K562 (cell line): ENCODE data around the gene IGSF3. TPM values are rescaled to one million over a fixed set of nuclear protein-coding genes. Genes with fewer than 3 reads are reported as not detected.

ENCODE experiments used
- ATAC-seq: fragments of 200-7000 bp; cut with Tn5 transposase; 3 replicates; pipeline ENCODE4 v1.9.1; 2020; ENCODE audit warnings: moderate library complexity
- BruUV-seq: library from RNA; stranded (reverse); fragments of 400-500 nt; replicated peaks from 2 replicates; lab custom pipeline; 2021; lab: Mats Ljungman, UMichigan
- CTCF ChIA-PET: fragments of 300-600 bp; formaldehyde crosslinking; extraction: SDS; loops from one replicate; lab custom pipeline; 2021; ENCODE audit warnings: low intra/inter-chr PET ratio; lab: Yijun Ruan, JAX
- POLR2A ChIA-PET: fragments of 300-600, 350-650 bp; sonication (Branson Sonifier 250); formaldehyde crosslinking; extraction: SDS; loops from one replicate; lab custom pipeline; 2021; ENCODE audit warnings: antibody characterized with exemption, inconsistent platforms; lab: Yijun Ruan, JAX
- DNase-seq, 4 experiments: peaks; one replicate each; pipeline versions ENCODE4 v3.0.0 to v3.0.0-alpha.2; 2011 to 2018; ENCODE audit warnings: low spot score in 3 of 4, mixed read lengths in 3 of 4; ENCODE audit errors: extremely low read depth in 1 of 4
- FAIRE-seq: peaks from 2 replicates; lab custom pipeline; 2011; peaks lifted over from hg19 to GRCh38; lab: Jason Lieb, UNC
- H2AFZ ChIP-seq: 2 replicates; pipeline ENCODE4 v1.6.0; 2011; ENCODE audit warnings: low read depth, low read length, control low read depth, inconsistent platforms
- H3K27ac ChIP-seq: fragments of 200-600 bp; 3 replicates; pipeline ENCODE4 v1.8.0; 2011; ENCODE audit warnings: low read depth, mild to moderate bottlenecking, control low read depth, inconsistent platforms, low read length, moderate library complexity, mixed read lengths; ENCODE audit errors: extremely low read depth
- H3K27me3 ChIP-seq, 2 experiments: fragments of 300-600 bp in 1 of 2; 2 replicates in 1 of 2; 3 replicates in 1 of 2; pipeline versions ENCODE4 v1.6.0 to v1.8.0; 2011; ENCODE audit warnings: inconsistent platforms in 2 of 2, low read length in 2 of 2, mild to moderate bottlenecking in 1 of 2, mixed read lengths in 1 of 2, moderate library complexity in 1 of 2; ENCODE audit not compliant: control insufficient read depth in 2 of 2, insufficient read depth in 2 of 2
- H3K36me3 ChIP-seq: fragments of 300-600 bp; 3 replicates; pipeline ENCODE4 v1.8.0; 2011; ENCODE audit warnings: mild to moderate bottlenecking, low read length, inconsistent platforms; ENCODE audit not compliant: control insufficient read depth, insufficient read depth
- H3K4me1 ChIP-seq, 2 experiments: fragments of 200-600 bp in 1 of 2; replicated peaks in 1 of 2; 2 replicates in 1 of 2; 3 replicates in 1 of 2; pipeline versions ENCODE4 v1.5.1 to v1.8.0; 2011; ENCODE audit warnings: inconsistent platforms in 2 of 2, low read length in 2 of 2, mild to moderate bottlenecking in 1 of 2, mixed read lengths in 1 of 2, moderate library complexity in 1 of 2; ENCODE audit not compliant: control insufficient read depth in 2 of 2, insufficient read depth in 2 of 2
- H3K4me2 ChIP-seq: 2 replicates; pipeline ENCODE4 v1.6.1; 2011; ENCODE audit warnings: low read length, control low read depth, inconsistent platforms, mixed read lengths; ENCODE audit not compliant: insufficient read depth
- H3K4me3 ChIP-seq: fragments of 200-600 bp; sonication (generic), shearing (Covaris generic); 2 replicates; pipeline ENCODE4 v1.5.1; 2016; ENCODE audit warnings: control low read depth, inconsistent platforms
- H3K79me2 ChIP-seq: fragments of 200-600 bp; 3 replicates; pipeline ENCODE4 v1.8.0; 2011; ENCODE audit warnings: low read length, inconsistent platforms; ENCODE audit not compliant: control insufficient read depth, insufficient read depth
- H3K9ac ChIP-seq, 2 experiments: 2 replicates each; pipeline versions ENCODE4 v1.6.0 to v1.6.1; 2011; ENCODE audit warnings: low read depth in 2 of 2, low read length in 2 of 2, control low read depth in 1 of 2, inconsistent platforms in 1 of 2, mild to moderate bottlenecking in 1 of 2, mixed read lengths in 1 of 2; ENCODE audit not compliant: insufficient read depth in 1 of 2
- H3K9me1 ChIP-seq: one replicate; pipeline ENCODE4 v1.6.0; 2011; ENCODE audit warnings: inconsistent platforms, mild to moderate bottlenecking, low read length, moderate library complexity; ENCODE audit not compliant: control insufficient read depth, insufficient read depth
- H3K9me3 ChIP-seq: replicated peaks from 2 replicates; pipeline ENCODE4 v1.5.1; 2011; ENCODE audit warnings: low read depth, low read length, inconsistent platforms; ENCODE audit not compliant: control insufficient read depth, insufficient read depth
- H4K20me1 ChIP-seq: replicated peaks from 2 replicates; pipeline ENCODE4 v1.6.1; 2011; ENCODE audit warnings: low read length, inconsistent platforms, mixed read lengths; ENCODE audit not compliant: control insufficient read depth, insufficient read depth
- BRCA1 ChIP-seq, 2 experiments: fragments of 450-650 bp in 1 of 2; sonication (generic) in 1 of 2; formaldehyde crosslinking in 1 of 2; IDR thresholded peaks; 2 replicates each; pipeline versions ENCODE4 v1.5.0 to v1.6.1; 2017 to 2020; ENCODE audit warnings: mild to moderate bottlenecking in 1 of 2, missing genetic modification reagents in 1 of 2
- CHCHD3 ChIP-seq: fragments of 250-450 bp; sonication (Bioruptor Pico); IDR thresholded peaks from 2 replicates; pipeline ENCODE4 v2.1.2; 2022; ENCODE audit warnings: mild to moderate bottlenecking
- MTF1 ChIP-seq: fragments of 250-450 bp; sonication (Bioruptor Pico); IDR thresholded peaks from 2 replicates; pipeline ENCODE4 v1.9.0; 2021; ENCODE audit warnings: moderate library complexity, mild to moderate bottlenecking, inconsistent platforms, borderline replicate concordance
- PHF20 ChIP-seq: fragments of 450-650 bp; IDR thresholded peaks from 2 replicates; pipeline ENCODE4 v1.6.1; 2018; ENCODE audit not compliant: partially characterized antibody
- ZNF140 ChIP-seq: fragments of 250-450 bp; sonication (Bioruptor Pico); IDR thresholded peaks from 2 replicates; pipeline ENCODE4 v1.8.0; 2021; ENCODE audit warnings: moderate library complexity, mild to moderate bottlenecking, inconsistent platforms
- ZNF184 ChIP-seq: sonication (generic); formaldehyde crosslinking; IDR thresholded peaks from 2 replicates; pipeline ENCODE4 v1.5.0; 2020; ENCODE audit warnings: missing genetic modification reagents
- ZNF282 ChIP-seq: sonication (generic); formaldehyde crosslinking; IDR thresholded peaks from 2 replicates; pipeline ENCODE4 v1.8.1; 2023; ENCODE audit warnings: missing genetic modification reagents
- WGBS: fragments of 100-300 bp; shearing (Covaris generic); methylation state at CpG from one replicate; pipeline ENCODE4 v1.1.6; 2016; ENCODE audit warnings: low coverage, mixed read lengths; ENCODE audit not compliant: insufficient coverage; ENCODE audit errors: missing lambda C conversion rate; 5-methylcytosine and 5-hydroxymethylcytosine counted together
- in situ Hi-C: fragments of 300-500 bp; cut with MboI; formaldehyde crosslinking; loops from 4 replicates; pipeline ENCODE4 v1.15.0; 2018; ENCODE audit warnings: inconsistent platforms, mixed read lengths
- intact Hi-C: fragments of 100-400 bp; cut with micrococcal nuclease; formaldehyde crosslinking; loops from 2 replicates; pipeline ENCODE4 v1.14.2; 2022
- polyA plus RNA-seq, 8 experiments: library from polyadenylated mRNA; depleted of rRNA in 4 of 8; stranded (reverse) in 5 of 8; unstranded in 3 of 8; fragments of >200 nt; fragmentation: Nextera tagmentation in 2 of 8; fragmentation: Illumina TruSeq in 1 of 8; extraction: Ambion mirVana in 2 of 8; extraction: Trizol in 1 of 8; gene quantifications; 2 replicates each; pipeline versions ENCODE4 v1.2.1 to v1.2.3, GENCODE V29; 2011 to 2014; ENCODE audit warnings: inconsistent platforms in 1 of 8, missing spikeins in 1 of 8
- total RNA-seq, 7 experiments: library from RNA; depleted of rRNA in 6 of 7; stranded (reverse); fragments of >200 nt in 6 of 7; fragmentation: Illumina TruSeq in 2 of 7; extraction: Trizol in 2 of 7; gene quantifications; 2 replicates each; pipeline versions ENCODE4 v1.2.1 to v1.2.3, GENCODE V29; 2011 to 2021; ENCODE audit warnings: low replicate concordance in 1 of 7

The IGSF3 gene
- total and polyA plus RNA-seq, 9 of the 15 experiments (the other 6 are each of a cell fraction or from before 2014, with no cell fraction given): 1.1 to 15.0 (median 8.3) TPM

- TF ChIP-seq BRCA1 (IDR thresholded peaks at IDR 0.05) (no peak), BRCA1 (CRISPR knock-in tag; IDR thresholded peaks at IDR 0.05) (no peak), MTF1 (CRISPR knock-in tag) (no peak), ZNF140 (CRISPR knock-in tag) (no peak), CHCHD3 (CRISPR knock-in tag) (no peak), ZNF282 (CRISPR knock-in tag) (no peak), ZNF184 (CRISPR knock-in tag) (no peak)
Measured at GRCh38 chr1:116580446-116581322, 86.8 kb downstream of the IGSF3 start (continued).

GRCh38 chr1:116579259-116579875 is 88.2 kb downstream of the IGSF3 start:
- ATAC-seq (no peak), FAIRE-seq (no peak), DNase-seq (no peak)
- in situ Hi-C loops (loop anchor here (5.0 kb wide), 2 partner anchors 243 to 473 kb away; no protein-coding TSS in a partner anchor), intact Hi-C loops (loop anchor here (10.0 kb wide), 1 partner anchor 545 kb away; the partner anchor contains the start of gene TRIM45)
- Histone ChIP-seq H3K79me2 (no peaks in the 10 kb centered on the region), H3K9me1 (no peaks in the 10 kb centered on the region), H3K36me3 (no peaks in the 10 kb centered on the region), H4K20me1 (no peaks in the 10 kb centered on the region), H3K4me2 (no peak overlapping the region), H3K4me1 (peaks cover 3 to 5% of the 10 kb centered on the region in 2 experiments), H3K4me3 (no peak overlapping the region), H3K27me3 (no peaks in the 10 kb centered on the region), H3K9me3 (no peaks in the 10 kb centered on the region), H2AFZ (no peak overlapping the region), H3K27ac (no peak overlapping the region), H3K9ac (peak overlapping the region in 1 of 2 experiments; percentile 47; a peak in 1 of 4 replicates)
- ChIA-PET POLR2A (interaction anchor here (1.5 kb wide), 1 partner anchor 11 kb away, joined by 4 read pairs; no protein-coding TSS in a partner anchor), CTCF (no interaction called here)
- 67% methylated on average over 20 of the region's 21 CpGs for WGBS
- BruUV-seq: no TSS peak
- no peak for TF ChIP-seq PHF20
